ENCODE results near the gene METTL6.

METTL6 gene

GRCh38 chr3:15427182-15427880, at the start of gene METTL6, which contains the start of gene EAF1:
METTL6 (minus strand) TSS chr3:15427544; CDS start chr3:15426511, 1,033 bp downstream.
EAF1 (plus strand) TSS chr3:15427598; CDS start chr3:15427780, 182 bp downstream.
- H3K4me3 ChIP-seq (ENCODE audit: low read depth, low read length) = peak within 1 kb of the TSS; percentile 94
- TF ChIP-seq CTCF (IDR thresholded peaks at IDR 0.05; ENCODE audit: low read depth, low read length) = no peak

GRCh38 chr3:15476378-15476777, 49.0 kb upstream of the METTL6 start:
- TF ChIP-seq CTCF (IDR thresholded peaks at IDR 0.05; ENCODE audit: low read depth, low read length) = no peak
- no peak overlapping the region for H3K4me3 ChIP-seq (ENCODE audit: low read depth, low read length)

GRCh38 chr3:15475161-15475560, 47.8 kb upstream of the METTL6 start:
- no peak overlapping the region for H3K4me3 ChIP-seq (ENCODE audit: low read depth, low read length)
- no peak for TF ChIP-seq CTCF (IDR thresholded peaks at IDR 0.05; ENCODE audit: low read depth, low read length)

- no peak for TF ChIP-seq CTCF (IDR thresholded peaks at IDR 0.05; ENCODE audit: low read depth, low read length)
- H3K4me3 ChIP-seq (ENCODE audit: low read depth, low read length) = no peak overlapping the region
These were observed 44.5 kb upstream of the METTL6 start for GRCh38 chr3:15471861-15472260.

GRCh38 chr3:15470849-15471248, 43.5 kb upstream of the METTL6 start:
- no peak for TF ChIP-seq CTCF (IDR thresholded peaks at IDR 0.05; ENCODE audit: low read depth, low read length)

GRCh38 chr3:15470261-15470660, 42.9 kb upstream of the METTL6 start:
- TF ChIP-seq CTCF (IDR thresholded peaks at IDR 0.05; ENCODE audit: low read depth, low read length) = no peak
- H3K4me3 ChIP-seq (ENCODE audit: low read depth, low read length) = no peak overlapping the region

More at GRCh38 chr3:15470849-15471248, 43.5 kb upstream of the METTL6 start:
- no peak overlapping the region for H3K4me3 ChIP-seq (ENCODE audit: low read depth, low read length)

All from WI38 (cell line).